ENCODE measurements around the gene ARID2. TPM values are rescaled to one million over a fixed set of nuclear protein-coding genes. Genes with fewer than 3 reads are reported as not detected.

The ARID2 gene
- polyA plus RNA-seq, 1 experiment: 18.5 TPM

DNA sequence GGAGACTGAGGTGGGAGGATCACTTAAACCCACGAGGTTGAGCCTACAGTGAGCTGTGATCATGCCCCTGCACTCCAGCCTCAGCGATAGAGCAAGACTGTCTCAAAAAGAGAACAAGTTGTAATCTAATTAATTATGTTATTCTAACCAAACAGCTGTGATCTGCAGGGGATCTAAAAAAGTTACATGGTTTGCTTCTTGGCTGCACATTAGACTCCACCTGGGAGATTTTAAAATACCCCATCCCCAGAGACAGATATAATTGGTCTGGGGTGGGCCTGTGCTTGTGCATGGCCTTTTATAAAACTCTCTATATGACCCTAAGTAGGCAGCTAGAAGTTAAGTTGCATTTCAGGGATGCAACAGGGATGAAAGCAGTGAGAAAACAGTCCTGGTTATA is 184.1 kb downstream of the ARID2 start:
- CTCF ChIA-PET: interaction anchor here (1.4 to 2.5 kb wide), 2 partner anchors 74 to 151 kb away, joined by 4 to 8 read pairs; no protein-coding TSS in a partner anchor
- H3K9me3 ChIP-seq (ENCODE audit: control insufficient read depth, insufficient read depth, low read length): no peaks in the 10 kb centered on the region; the same call in 1 of the 2 replicates
- H3K27me3 ChIP-seq (ENCODE audit: control insufficient read depth, insufficient read depth, low read length): no peaks in the 10 kb centered on the region
- H3K4me3 ChIP-seq (ENCODE audit: low read depth, low read length): no peak overlapping the region
- no peak for DNase-seq (ENCODE audit: low read depth, low spot score)
- no peak overlapping the region for H3K27ac ChIP-seq (ENCODE audit: low read depth, low read length)
- POLR2A ChIA-PET: interaction anchor here (1.0 to 1.5 kb wide), 2 partner anchors 11 to 76 kb away, joined by 3 read pairs; no protein-coding TSS in a partner anchor
- no peak for TF ChIP-seq CTCF (IDR thresholded peaks at IDR 0.05; ENCODE audit: low read depth, low read length)

- H3K4me3 ChIP-seq (ENCODE audit: low read depth, low read length): no peak overlapping the region
- H3K9me3 ChIP-seq (ENCODE audit: control insufficient read depth, insufficient read depth, low read length): no peaks in the 10 kb centered on the region; the same call in 1 of the 2 replicates
- H3K27ac ChIP-seq (ENCODE audit: low read depth, low read length): no peak overlapping the region
- POLR2A ChIA-PET: interaction anchor here (0.6 to 1.5 kb wide), 3 partner anchors 10 to 76 kb away, joined by 3 read pairs; no protein-coding TSS in a partner anchor
- no peaks in the 10 kb centered on the region for H3K27me3 ChIP-seq (ENCODE audit: control insufficient read depth, insufficient read depth, low read length)
- no peak for TF ChIP-seq CTCF (IDR thresholded peaks at IDR 0.05; ENCODE audit: low read depth, low read length)
- DNase-seq (ENCODE audit: low read depth, low spot score): peak; percentile 59
- CTCF ChIA-PET: interaction anchor here (1.4 to 2.5 kb wide), 2 partner anchors 73 to 151 kb away, joined by 4 to 8 read pairs; no protein-coding TSS in a partner anchor
Observed at GRCh38 chr12:45914090-45914489, 184.6 kb downstream of the ARID2 start.

DNA sequence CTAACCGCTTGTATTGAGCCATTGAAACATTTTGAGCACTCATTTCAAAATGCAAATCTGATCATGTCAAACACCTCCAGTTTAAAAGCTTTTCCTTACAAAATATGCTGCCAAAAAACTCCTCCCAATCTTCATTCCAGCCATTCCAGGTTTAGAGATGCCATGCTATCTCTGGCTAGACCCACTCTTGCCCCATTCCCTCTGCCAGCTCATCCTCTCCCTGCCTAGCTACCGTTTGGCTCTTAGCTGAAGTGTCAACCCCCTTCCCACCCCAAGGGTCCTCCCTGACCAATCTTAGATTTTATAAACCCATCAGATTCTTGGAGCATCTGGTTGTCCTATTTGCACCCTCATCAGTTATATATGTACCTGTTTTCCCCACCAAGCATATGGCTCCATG is 185.9 kb downstream of the ARID2 start:
- Histone ChIP-seq H3K9me3 (ENCODE audit: control insufficient read depth, insufficient read depth, low read length) (no peaks in the 10 kb centered on the region; the same call in 1 of the 2 replicates), H3K27me3 (ENCODE audit: control insufficient read depth, insufficient read depth, low read length) (no peaks in the 10 kb centered on the region), H3K27ac (ENCODE audit: low read depth, low read length) (no peak overlapping the region), H3K4me3 (ENCODE audit: low read depth, low read length) (no peak overlapping the region)
- CTCF ChIA-PET: no interaction called here
- TF ChIP-seq CTCF (IDR thresholded peaks at IDR 0.05; ENCODE audit: low read depth, low read length): no peak
- POLR2A ChIA-PET: no interaction called here
- DNase-seq (ENCODE audit: low read depth, low spot score): no peak

GRCh38 chr12:45918818-45919217 is 189.3 kb downstream of the ARID2 start:
- no peak overlapping the region for H3K4me3 ChIP-seq (ENCODE audit: low read depth, low read length)
- POLR2A ChIA-PET: no interaction called here
- no peaks in the 10 kb centered on the region; the same call in 1 of the 2 replicates for H3K9me3 ChIP-seq (ENCODE audit: control insufficient read depth, insufficient read depth, low read length)
- no peak for DNase-seq (ENCODE audit: low read depth, low spot score)
- CTCF ChIA-PET: interaction anchor here (0.7 kb wide), 1 partner anchor 375 kb away, joined by 3 read pairs; no protein-coding TSS in a partner anchor
- H3K27ac ChIP-seq (ENCODE audit: low read depth, low read length): no peak overlapping the region
- no peaks in the 10 kb centered on the region for H3K27me3 ChIP-seq (ENCODE audit: control insufficient read depth, insufficient read depth, low read length)
- TF ChIP-seq CTCF (IDR thresholded peaks at IDR 0.05; ENCODE audit: low read depth, low read length): no peak

GRCh38 chr12:45928309-45928708 is 198.8 kb downstream of the ARID2 start:
- TF ChIP-seq CTCF (IDR thresholded peaks at IDR 0.05; ENCODE audit: low read depth, low read length): no peak
- Histone ChIP-seq H3K4me3 (ENCODE audit: low read depth, low read length) (no peak overlapping the region), H3K27me3 (ENCODE audit: control insufficient read depth, insufficient read depth, low read length) (no peaks in the 10 kb centered on the region), H3K27ac (ENCODE audit: low read depth, low read length) (no peak overlapping the region), H3K9me3 (ENCODE audit: control insufficient read depth, insufficient read depth, low read length) (no peaks in the 10 kb centered on the region)
- POLR2A ChIA-PET: no interaction called here
- CTCF ChIA-PET: interaction anchor here (0.6 to 0.7 kb wide), 2 partner anchors 33 to 115 kb away, joined by 3 to 6 read pairs; no protein-coding TSS in a partner anchor
- no peak for DNase-seq (ENCODE audit: low read depth, low spot score)
